Right lobe of liver (tissue), 4 donors: ENCODE results near the gene AQP1.

Experiments used
- CTCF ChIP-seq, 4 donors: fragments of 200-600 bp in 3 of 4; fragments of 450-650 bp in 1 of 4; IDR thresholded peaks; one replicate each; pipeline versions ENCODE4 v1.5.1 to v1.8.0; 2016 to 2022; ENCODE audit warnings: antibody characterized with exemption in 4 of 4, mild to moderate bottlenecking in 2 of 4
- POLR2A ChIP-seq: fragments of 450-650 bp; IDR thresholded peaks from one replicate; pipeline ENCODE4 v1.6.1; 2017; ENCODE audit warnings: antibody characterized with exemption, mild to moderate bottlenecking
- donor health status: DM: no; HTN: no; CAD: no.
- donor health status: DM: no; HTN: no; CAD: no.
- donor health status: DM: no; HTN: yes; CAD: no.

- TF ChIP-seq POLR2A = no peak
- no peak for TF ChIP-seq CTCF (IDR thresholded peaks at IDR 0.05)
These were observed 7.1 kb upstream of the AQP1 start for GRCh38 chr7:30904561-30904960.
